Measurements from ENCODE around the gene RRAS2. TPM values are rescaled to one million over a fixed set of nuclear protein-coding genes. Genes with fewer than 3 reads are reported as not detected.
"Not testable (repeated sequence)": the region's sequence is repeated elsewhere in the genome, so short reads cannot be mapped to it uniquely, and the experiment has no call there.

The RRAS2 gene
- total RNA-seq: 10 to 100 TPM; 15.8 to 27.5 TPM

GRCh38 chr11:14358729-14359439, at the start of gene RRAS2:
TSS of gene RRAS2 (minus strand) at chr11:14359183. CDS start at chr11:14358870, 313 bp downstream.
- Histone ChIP-seq H3K4me3 (peak within 1 kb of the TSS; percentile 49 to 80), H3K36me3 (replicated peaks in 1 of 2; ENCODE audit: insufficient read depth in 1 of 2, low read depth in 2 of 2) (no peaks in the 10 kb centered on the region), H3K27ac (peak within 1 kb of the TSS; percentile 75 to 94 (median 82)), H3K9me3 (no peaks in the 10 kb centered on the region), H3K27me3 (no peaks in the 10 kb centered on the region), H3K4me1 (peaks cover 7% of the 10 kb centered on the region)
- peak; percentile 54 to 86 (median 68) for TF ChIP-seq POLR2A (IDR thresholded peaks at IDR 0.05)
- peak in 1 of 7 experiments; percentile 6 for TF ChIP-seq CTCF (IDR thresholded peaks at IDR 0.05)
- ATAC-seq (peak; percentile 84), DNase-seq (peak; percentile 70 to 84 (median 80))
- intact Hi-C loops (cut with DNase I): no loop called here
- WGBS, 2 donors: 0% methylated on average over 10 to 65 of the region's 78 CpGs

GRCh38 chr11:14408612-14409011, 49.6 kb upstream of the RRAS2 start:
- TF ChIP-seq CTCF (IDR thresholded peaks at IDR 0.05) (no peak), POLR2A (IDR thresholded peaks at IDR 0.05) (no peak)
- Histone ChIP-seq H3K27ac (no peak overlapping the region), H3K27me3 (no peaks in the 10 kb centered on the region), H3K9me3 (no peaks in the 10 kb centered on the region), H3K36me3 (replicated peaks in 1 of 2; ENCODE audit: insufficient read depth in 1 of 2, low read depth in 2 of 2) (no peaks in the 10 kb centered on the region), H3K4me3 (no peak overlapping the region), H3K4me1 (peaks cover 7% of the 10 kb centered on the region)
- no peak for ATAC-seq
- intact Hi-C loops (cut with DNase I): no loop called here
- DNase-seq: no peak
- 93 to 94% methylated on average over 2 of the region's 2 CpGs for whole genome bisulfite sequencing, 2 donors

GRCh38 chr11:14406116-14406515, 47.1 kb upstream of the RRAS2 start:
- ATAC-seq; H3K27me3 ChIP-seq; DNase-seq; H3K36me3 ChIP-seq (replicated peaks in 1 of 2; ENCODE audit: insufficient read depth in 1 of 2, low read depth in 2 of 2); H3K9me3 ChIP-seq; H3K4me3 ChIP-seq; H3K27ac ChIP-seq; H3K4me1 ChIP-seq; intact Hi-C loops (cut with DNase I): not testable (repeated sequence)
- whole genome bisulfite sequencing, 2 donors: 97 to 100% methylated on average over 2 of the region's 2 CpGs

DNA sequence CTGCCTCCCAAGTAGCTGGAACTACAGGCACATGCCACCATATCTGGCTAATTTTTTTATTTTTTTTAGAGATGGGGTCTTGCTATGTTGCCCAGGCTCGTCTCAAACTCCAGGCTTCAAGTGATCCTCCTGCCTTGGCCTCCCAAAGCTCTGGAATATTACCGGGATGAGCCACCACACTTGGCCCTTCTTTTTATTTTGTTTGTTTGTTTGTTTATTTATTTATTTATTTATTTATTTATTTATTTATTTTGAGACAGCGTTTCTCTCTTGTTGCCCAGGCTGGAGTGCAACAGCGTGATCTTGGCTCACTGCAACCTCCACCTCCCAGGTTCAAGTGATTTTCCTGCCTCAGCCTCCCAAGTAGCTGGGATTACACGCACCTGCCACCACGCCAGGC, 44.5 kb upstream of the RRAS2 start:
- H3K27ac ChIP-seq; ATAC-seq; H3K36me3 ChIP-seq (replicated peaks in 1 of 2; ENCODE audit: insufficient read depth in 1 of 2, low read depth in 2 of 2); H3K4me3 ChIP-seq; intact Hi-C loops (cut with DNase I); H3K4me1 ChIP-seq; H3K27me3 ChIP-seq; DNase-seq; H3K9me3 ChIP-seq: not testable (repeated sequence)
- WGBS, 2 donors: 95 to 97% methylated on average over 6 of the region's 6 CpGs

- Histone ChIP-seq H3K9me3 (no peaks in the 10 kb centered on the region), H3K4me3 (no peak overlapping the region), H3K27me3 (no peaks in the 10 kb centered on the region), H3K36me3 (replicated peaks in 1 of 2; ENCODE audit: insufficient read depth in 1 of 2, low read depth in 2 of 2) (no peaks in the 10 kb centered on the region), H3K4me1 (no peaks in the 10 kb centered on the region), H3K27ac (no peak overlapping the region)
- DNase-seq (no peak), ATAC-seq (no peak)
- intact Hi-C loops (cut with DNase I): no loop called here
- WGBS, 2 donors: 48% methylated on average over 1 of the region's 1 CpG
- no peak for TF ChIP-seq POLR2A (IDR thresholded peaks at IDR 0.05)
Observed at GRCh38 chr11:14399087-14399486, 40.1 kb upstream of the RRAS2 start.

DNA sequence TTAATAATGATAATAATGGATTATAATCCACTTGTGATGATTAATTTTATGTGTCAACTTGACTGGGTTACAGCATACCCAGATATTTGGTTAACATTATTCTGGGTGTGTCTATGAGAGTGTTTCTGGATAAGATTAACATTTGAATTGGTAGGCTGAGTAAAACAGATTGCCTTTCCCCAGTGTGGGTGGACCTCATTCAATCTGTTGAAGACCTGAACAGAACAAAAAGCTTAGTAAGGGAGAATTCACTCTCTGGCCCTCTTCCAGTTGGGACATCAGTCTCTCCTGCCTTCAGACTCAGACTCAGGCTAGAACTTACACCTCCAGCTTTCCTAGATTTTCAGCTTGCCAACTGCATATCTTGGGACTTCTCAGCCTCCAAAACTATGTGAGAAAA, 37.3 kb upstream of the RRAS2 start:
- H3K4me3 ChIP-seq: no peak overlapping the region
- DNase-seq (no peak), ATAC-seq (no peak)
- H3K36me3 ChIP-seq (replicated peaks in 1 of 2; ENCODE audit: insufficient read depth in 1 of 2, low read depth in 2 of 2): no peaks in the 10 kb centered on the region
- no peaks in the 10 kb centered on the region for H3K4me1 ChIP-seq
- intact Hi-C loops (cut with DNase I): no loop called here
- H3K27ac ChIP-seq: no peak overlapping the region
- no peaks in the 10 kb centered on the region for H3K9me3 ChIP-seq
- TF ChIP-seq POLR2A (IDR thresholded peaks at IDR 0.05) (no peak), CTCF (IDR thresholded peaks at IDR 0.05) (no peak)
- H3K27me3 ChIP-seq: no peaks in the 10 kb centered on the region
